ENCODE results near the gene DEFB125.
"Not testable (repeated sequence)": the region's sequence is repeated elsewhere in the genome, so short reads cannot be mapped to it uniquely, and the experiment has no call there.

The DEFB125 gene

DNA sequence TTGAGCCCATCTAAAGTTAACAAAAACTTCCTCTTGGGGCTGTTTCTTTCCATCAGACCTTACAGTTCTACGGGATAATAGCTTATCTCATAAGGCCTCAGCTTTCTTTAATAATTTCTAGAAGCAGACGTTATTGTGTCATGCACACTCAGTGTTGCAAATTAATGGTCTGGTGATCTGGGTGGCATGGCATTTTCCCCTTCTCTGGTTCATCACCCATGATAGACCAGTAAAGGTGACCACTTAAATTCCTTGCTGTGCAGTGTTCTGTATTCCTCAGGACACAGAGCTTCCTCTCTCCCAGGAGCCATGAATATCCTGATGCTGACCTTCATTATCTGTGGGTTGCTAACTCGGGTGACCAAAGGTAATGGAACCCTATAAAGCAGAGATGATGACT lies at the start of gene DEFB125:
DEFB125 (plus strand) TSS at position 272 of the 400 bp plus-strand sequence; CDS start at position 310, 38 bp downstream.
- no peak for DNase-seq

GRCh38 chr20:60035-60918 lies 27.2 kb upstream of the DEFB125 start:
- DNase-seq = no peak

- DNase-seq = no peak
Measured at GRCh38 chr20:61230-61629, 26.2 kb upstream of the DEFB125 start.

DNA sequence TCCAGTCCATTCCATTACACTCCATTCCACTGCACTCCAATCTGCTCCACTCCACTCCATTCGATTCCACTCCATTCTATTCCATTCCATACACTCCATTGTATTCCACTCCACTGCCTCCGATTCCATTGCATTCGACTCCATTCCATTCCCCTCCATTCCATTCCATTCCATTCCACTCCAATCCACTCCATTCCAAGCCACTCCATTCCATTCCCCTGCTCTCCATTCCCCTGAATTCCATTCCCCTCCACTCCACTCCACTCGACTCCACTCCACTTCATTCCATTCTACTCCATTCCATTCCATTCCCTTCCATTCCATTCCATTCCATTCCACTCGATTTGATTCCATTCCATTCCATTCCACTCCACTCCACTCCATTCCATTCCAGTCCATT lies 25.7 kb upstream of the DEFB125 start:
- no peak for DNase-seq

- DNase-seq = no peak
Measured at GRCh38 chr20:62487-62886, 25.0 kb upstream of the DEFB125 start.

DNA sequence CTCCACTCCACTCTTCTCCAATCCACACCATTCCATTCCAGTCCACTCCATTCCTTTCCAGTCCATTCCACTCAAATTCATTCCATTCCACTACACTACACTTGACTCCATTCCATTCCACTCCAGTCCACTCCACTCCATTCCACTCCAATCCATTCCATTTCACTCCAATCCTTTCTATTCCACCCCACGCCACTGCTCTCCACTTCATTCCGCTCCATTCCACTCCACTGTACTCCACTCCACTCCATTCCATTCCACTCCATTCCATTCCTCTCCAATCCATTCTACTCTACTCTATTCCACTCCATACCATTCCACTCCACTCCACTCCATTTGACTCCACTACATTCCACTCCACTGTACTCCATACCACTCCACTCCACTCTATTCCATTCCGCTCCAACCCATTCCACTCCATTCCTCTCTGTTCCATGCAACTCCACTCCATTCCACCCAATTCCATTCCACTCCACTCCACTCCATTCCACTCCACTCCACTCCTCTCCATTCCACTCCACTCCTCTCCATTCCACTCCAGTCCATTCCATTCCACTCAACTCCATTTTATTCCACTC lies 23.4 kb upstream of the DEFB125 start:
- DNase-seq = no peak

GRCh38 chr20:64766-65322 lies 22.6 kb upstream of the DEFB125 start:
- no peak for DNase-seq

GRCh38 chr20:77231-77630 lies 10.2 kb upstream of the DEFB125 start:
- no peak for DNase-seq

GRCh38 chr20:78338-78737 lies 9.1 kb upstream of the DEFB125 start:
- DNase-seq = no peak

DNA sequence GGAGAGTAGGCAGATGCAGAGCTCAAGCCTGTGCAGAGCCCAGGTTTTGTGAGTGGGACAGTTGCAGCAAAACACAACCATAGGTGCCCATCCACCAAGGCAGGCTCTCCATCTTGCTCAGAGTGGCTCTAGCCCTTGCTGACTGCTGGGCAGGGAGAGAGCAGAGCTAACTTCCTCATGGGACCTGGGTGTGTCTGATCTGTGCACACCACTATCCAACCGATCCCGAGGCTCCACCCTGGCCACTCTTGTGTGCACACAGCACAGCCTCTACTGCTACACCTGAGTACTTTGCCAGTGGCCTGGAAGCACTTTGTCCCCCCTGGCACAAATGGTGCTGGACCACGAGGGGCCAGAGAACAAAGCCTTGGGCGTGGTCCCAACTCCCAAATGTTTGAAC lies 7.9 kb upstream of the DEFB125 start:
- no peak for DNase-seq

- no peak for DNase-seq
Measured at GRCh38 chr20:90651-91050, 3.2 kb downstream of the DEFB125 start.

GRCh38 chr20:93641-94040 lies 6.2 kb downstream of the DEFB125 start:
- no peak for DNase-seq

DNA sequence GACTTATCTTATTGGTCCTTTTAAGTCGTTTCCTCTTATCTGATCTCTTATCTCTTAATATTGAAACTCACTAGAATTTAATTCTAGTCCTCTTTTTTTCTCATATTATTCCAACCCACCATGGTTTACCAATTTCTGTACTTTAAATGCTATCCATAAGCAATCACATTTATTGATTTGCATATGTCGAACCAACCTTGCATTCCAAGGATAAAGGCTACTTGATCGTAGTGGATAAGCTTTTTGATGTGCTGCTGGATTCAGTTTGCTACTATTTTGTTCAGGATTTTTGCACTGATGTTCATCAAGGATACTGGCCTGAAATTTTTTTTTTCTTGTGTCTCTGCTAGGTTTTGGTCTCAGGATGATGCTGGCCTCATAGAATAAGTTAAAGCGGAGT lies 7.7 kb downstream of the DEFB125 start:
- no peak for DNase-seq

- not testable (repeated sequence) for DNase-seq
Measured at GRCh38 chr20:97691-98090, 10.2 kb downstream of the DEFB125 start.

GRCh38 chr20:101975-102374 lies 14.5 kb downstream of the DEFB125 start:
- DNase-seq = no peak

- no peak for DNase-seq
Measured at GRCh38 chr20:103456-103855, 16.0 kb downstream of the DEFB125 start.

DNA sequence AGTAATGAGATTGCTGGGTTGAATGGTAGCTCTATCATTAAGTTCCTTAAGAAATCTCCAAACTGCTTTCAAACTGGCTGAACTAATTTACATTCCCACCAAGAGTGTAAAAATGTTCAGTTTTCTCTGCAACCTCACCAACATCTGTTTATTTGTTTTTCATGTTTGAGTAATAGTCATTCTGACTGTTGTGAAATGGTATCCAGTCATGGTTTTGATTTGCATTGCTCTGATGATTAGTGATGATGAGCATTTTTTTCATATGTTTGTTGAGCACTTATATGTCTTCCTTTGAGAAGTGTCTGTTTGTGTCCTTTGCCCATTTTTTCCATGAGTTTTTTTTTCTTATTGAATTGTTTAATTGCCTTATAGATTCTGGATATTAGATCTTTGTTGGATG lies 24.9 kb downstream of the DEFB125 start:
- DNase-seq = no peak

GRCh38 chr20:117518-117917 lies 30.0 kb downstream of the DEFB125 start:
- DNase-seq = no peak

- DNase-seq = not testable (repeated sequence)
Measured at GRCh38 chr20:129786-130323, 42.4 kb downstream of the DEFB125 start.

DNA sequence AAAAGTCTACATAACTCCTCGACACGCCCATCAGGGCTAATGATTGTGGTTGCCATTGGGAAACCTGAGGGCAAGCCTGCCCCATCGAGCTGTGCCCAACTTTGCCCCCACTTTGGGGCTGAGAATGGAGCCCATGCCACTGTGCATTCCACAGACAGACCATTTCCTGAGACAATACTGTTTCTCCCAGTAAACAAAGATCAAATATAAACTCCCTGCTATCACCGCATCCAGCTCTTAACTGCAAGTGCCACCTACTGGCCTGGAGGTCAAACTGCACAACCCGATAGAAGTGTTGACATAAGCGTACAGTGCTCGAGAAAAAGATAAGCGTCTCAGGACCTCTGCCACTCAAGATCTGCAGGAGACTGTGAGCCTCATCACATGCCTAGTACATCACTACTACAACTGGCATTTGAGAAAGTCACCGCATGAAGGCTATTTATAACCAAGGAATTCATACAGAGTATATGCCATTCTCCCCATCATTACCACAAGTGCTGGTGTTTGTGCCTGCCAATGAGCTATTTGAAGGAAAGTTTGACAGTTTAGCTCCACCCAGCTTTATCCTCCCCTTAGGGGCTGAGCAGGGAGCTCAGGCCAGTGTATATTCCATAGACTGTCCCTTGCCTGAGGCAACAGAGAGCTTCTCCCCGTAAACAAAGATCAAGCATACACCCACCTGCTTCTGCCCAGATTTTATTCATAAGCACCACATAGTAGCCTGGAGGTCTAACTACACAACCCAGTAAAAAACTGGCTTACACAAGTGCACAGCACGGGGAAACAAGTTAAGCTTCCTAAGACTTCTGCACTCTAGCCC lies 50.4 kb downstream of the DEFB125 start:
- no peak for DNase-seq

DNA sequence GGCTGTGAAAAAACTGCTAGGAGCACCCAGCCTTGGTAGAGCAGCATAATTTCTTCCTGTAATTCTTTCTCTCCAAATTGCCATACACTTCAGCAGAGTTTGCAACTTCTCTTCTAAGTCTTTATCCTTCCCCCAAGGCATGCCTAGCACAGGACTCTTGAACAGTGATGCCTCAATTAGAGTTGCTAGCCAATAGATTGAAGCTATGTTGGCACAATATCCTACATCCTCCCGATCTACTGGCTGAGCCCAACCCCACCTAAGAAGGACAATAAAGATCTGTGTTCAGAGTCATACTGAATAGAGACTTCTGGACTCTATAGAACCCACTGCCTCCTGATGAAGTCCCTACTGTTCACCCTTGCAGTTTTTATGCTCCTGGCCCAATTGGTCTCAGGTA lies 54.8 kb downstream of the DEFB125 start, which contains the start of gene DEFB126:
DEFB126 (plus strand) TSS at position 301 of the 400 bp plus-strand sequence; CDS start at position 340, 39 bp downstream.
- DNase-seq = no peak

DNA sequence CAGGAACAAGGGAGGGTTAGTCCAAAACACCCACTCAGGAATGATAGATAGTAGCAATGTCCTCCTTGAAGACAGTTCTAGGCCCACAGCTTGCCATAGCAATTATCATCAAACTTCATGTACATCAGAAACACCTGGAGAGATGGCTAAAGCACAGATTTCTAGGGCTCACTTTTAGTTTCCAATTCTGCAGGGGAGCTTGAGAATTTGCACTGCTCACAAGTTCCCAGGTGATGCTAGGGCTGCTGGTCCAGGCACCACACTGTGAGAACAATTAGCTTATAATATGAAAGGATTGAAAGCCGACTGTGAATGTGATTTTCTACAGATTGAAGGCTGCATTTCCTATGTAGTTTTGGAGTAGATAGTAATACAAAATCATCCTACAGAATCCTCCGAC lies 58.4 kb downstream of the DEFB125 start:
- no peak for DNase-seq
